ENCODE data around the gene CENPL.

CENPL gene

GRCh38 chr1:173753830-173754229 lies 70.9 kb downstream of the CENPL start:
- DNase-seq (ENCODE audit: low spot score): no peak

All from kidney tubule cell (primary cell).